ENCODE results near the gene STK25.
"Not testable (repeated sequence)": the region's sequence is repeated elsewhere in the genome, so short reads cannot be mapped to it uniquely, and the experiment has no call there.

STK25 gene

DNA sequence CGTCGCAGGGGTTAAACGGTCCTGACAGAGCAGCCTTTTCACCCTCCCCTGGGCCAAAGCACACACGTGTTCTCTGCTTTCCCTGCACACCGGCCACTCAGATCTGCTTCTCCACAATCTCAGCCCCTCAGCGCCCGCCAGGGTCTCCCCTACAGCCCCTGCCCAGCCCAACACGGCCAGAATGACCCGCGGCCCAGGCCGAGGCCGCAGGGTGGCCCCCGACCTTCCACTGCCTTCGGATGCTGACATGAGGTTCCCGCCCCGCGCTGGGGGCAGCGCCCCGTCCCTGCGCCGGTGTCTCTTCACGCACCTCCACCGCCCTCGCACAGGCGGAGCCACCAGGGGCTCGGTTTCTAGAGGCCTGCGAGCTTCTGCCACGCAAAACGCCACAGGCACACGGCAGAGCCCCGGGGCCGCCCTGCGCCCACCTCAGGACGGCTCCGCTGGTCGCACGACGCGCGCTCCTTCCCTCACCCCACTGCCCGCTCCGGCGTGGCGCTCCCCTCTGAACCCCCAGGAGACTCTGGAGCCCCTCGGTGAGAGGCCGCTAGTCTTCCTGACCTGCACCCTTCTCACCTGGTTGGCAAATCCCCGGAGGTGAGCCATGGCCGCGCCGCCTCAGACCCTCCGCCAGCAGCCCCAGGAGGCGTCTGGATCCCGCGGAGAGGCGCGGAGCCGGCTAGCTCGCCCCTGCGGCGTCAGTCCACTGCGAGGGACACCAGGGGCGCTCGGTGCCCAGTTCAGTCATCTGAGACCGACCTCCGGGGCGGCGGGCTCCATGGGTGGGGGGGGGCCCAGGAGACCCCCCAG lies 749 bp downstream of the STK25 start:
- peaks cover 22% of the 10 kb centered on the region for H3K79me2 ChIP-seq (ENCODE audit: low read length)
- H3K9ac ChIP-seq (ENCODE audit: low read length) = peak overlapping the region; percentile 67
- H3K4me3 ChIP-seq (ENCODE audit: low read length) = peak overlapping the region; percentile 96
- no peaks in the 10 kb centered on the region for H4K20me1 ChIP-seq (ENCODE audit: insufficient read depth, low read length)
- peak overlapping the region; percentile 72 for H3K4me2 ChIP-seq (ENCODE audit: low read length)
- no peak overlapping the region for H3K27ac ChIP-seq (ENCODE audit: low read length)
- no peaks in the 10 kb centered on the region for H3K9me3 ChIP-seq (ENCODE audit: insufficient read depth, low read length)
- H3K4me1 ChIP-seq (ENCODE audit: low read length) = peaks cover 21% of the 10 kb centered on the region
- no peaks in the 10 kb centered on the region for H3K36me3 ChIP-seq (replicated peaks; ENCODE audit: low read depth, low read length)
- no peak overlapping the region for H2AFZ ChIP-seq (ENCODE audit: low read depth, low read length)
- TF ChIP-seq EZH2phosphoT487 (IDR thresholded peaks at IDR 0.05; ENCODE audit: low read depth) = no peak
- TF ChIP-seq, protein P1, sequence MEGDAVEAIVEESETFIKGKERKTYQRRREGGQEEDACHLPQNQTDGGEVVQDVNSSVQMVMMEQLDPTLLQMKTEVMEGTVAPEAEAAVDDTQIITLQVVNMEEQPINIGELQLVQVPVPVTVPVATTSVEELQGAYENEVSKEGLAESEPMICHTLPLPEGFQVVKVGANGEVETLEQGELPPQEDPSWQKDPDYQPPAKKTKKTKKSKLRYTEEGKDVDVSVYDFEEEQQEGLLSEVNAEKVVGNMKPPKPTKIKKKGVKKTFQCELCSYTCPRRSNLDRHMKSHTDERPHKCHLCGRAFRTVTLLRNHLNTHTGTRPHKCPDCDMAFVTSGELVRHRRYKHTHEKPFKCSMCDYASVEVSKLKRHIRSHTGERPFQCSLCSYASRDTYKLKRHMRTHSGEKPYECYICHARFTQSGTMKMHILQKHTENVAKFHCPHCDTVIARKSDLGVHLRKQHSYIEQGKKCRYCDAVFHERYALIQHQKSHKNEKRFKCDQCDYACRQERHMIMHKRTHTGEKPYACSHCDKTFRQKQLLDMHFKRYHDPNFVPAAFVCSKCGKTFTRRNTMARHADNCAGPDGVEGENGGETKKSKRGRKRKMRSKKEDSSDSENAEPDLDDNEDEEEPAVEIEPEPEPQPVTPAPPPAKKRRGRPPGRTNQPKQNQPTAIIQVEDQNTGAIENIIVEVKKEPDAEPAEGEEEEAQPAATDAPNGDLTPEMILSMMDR (IDR thresholded peaks at IDR 0.05; ENCODE audit: low read depth, low read length) = no peak
- H3K27me3 ChIP-seq (ENCODE audit: low read depth, low read length) = no peaks in the 10 kb centered on the region

DNA sequence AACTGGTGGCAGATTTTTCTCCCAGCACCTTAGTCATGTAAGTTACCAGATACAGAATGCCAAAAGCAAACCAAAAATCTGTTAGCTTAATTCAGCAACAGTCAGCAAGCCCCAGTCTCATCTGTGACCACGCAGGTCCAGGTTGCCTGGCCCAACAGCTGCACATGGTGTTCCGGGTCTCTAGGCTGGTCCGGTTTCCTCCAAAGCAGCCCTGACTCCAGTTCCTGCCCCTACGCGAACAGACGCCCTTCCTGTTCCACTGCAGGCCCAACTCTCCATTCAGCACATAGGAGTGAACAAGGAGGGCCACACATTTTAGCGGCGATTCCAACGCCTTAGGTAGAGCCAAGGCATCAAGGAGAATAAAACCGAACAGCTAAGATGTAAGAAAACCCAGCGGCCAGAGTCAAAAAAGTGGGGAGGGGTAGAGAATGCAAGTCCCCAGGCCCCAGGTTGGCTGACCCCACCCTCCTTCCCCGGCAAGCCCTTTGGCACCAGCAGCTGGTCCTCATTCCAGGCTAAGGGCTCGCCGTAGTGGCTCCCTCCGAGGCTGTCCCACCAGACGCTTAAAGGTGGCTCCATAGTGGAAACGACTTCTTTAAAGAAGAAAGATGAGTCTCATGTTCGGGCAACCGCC lies 1.5 kb downstream of the STK25 start:
- H3K79me2 ChIP-seq (ENCODE audit: low read length) = peaks cover 22% of the 10 kb centered on the region
- H3K4me1 ChIP-seq (ENCODE audit: low read length) = peaks cover 20% of the 10 kb centered on the region
- H3K9me3 ChIP-seq (ENCODE audit: insufficient read depth, low read length) = no peaks in the 10 kb centered on the region
- no peaks in the 10 kb centered on the region for H4K20me1 ChIP-seq (ENCODE audit: insufficient read depth, low read length)
- no peak overlapping the region for H3K27ac ChIP-seq (ENCODE audit: low read length)
- H3K4me2 ChIP-seq (ENCODE audit: low read length) = peak overlapping the region; percentile 72
- no peaks in the 10 kb centered on the region for H3K36me3 ChIP-seq (replicated peaks; ENCODE audit: low read depth, low read length)
- TF ChIP-seq, protein P1 (IDR thresholded peaks at IDR 0.05; ENCODE audit: low read depth, low read length) = no peak
- TF ChIP-seq EZH2phosphoT487 (IDR thresholded peaks at IDR 0.05; ENCODE audit: low read depth) = no peak
- no peak overlapping the region for H3K4me3 ChIP-seq (ENCODE audit: low read length)
- no peaks in the 10 kb centered on the region for H3K27me3 ChIP-seq (ENCODE audit: low read depth, low read length)
- H3K9ac ChIP-seq (ENCODE audit: low read length) = no peak overlapping the region
- no peak overlapping the region for H2AFZ ChIP-seq (ENCODE audit: low read depth, low read length)

DNA sequence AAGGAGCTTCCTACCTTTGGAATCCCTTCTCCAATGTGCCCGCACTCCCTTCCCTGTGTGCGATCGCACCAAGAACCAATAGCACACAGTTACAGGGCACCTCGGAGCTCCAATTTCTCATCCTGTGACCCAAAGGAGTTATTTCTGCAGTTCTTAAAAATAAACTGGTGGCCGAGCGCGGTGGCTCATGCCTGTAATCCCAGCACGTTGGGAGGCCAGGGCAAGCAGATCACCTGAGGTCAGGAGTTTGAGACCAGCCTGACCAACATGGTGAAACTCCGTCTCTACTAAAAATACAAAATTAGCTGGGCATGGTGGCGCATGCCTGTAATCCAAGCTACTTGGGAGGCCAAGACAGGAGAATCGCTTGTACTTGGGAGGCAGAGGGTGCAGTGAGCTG lies 2.1 kb downstream of the STK25 start:
- H4K20me1 ChIP-seq (ENCODE audit: insufficient read depth, low read length); H3K9ac ChIP-seq (ENCODE audit: low read length); H2AFZ ChIP-seq (ENCODE audit: low read depth, low read length); H3K36me3 ChIP-seq (replicated peaks; ENCODE audit: low read depth, low read length); H3K27me3 ChIP-seq (ENCODE audit: low read depth, low read length); H3K4me3 ChIP-seq (ENCODE audit: low read length); H3K4me2 ChIP-seq (ENCODE audit: low read length); H3K27ac ChIP-seq (ENCODE audit: low read length); H3K9me3 ChIP-seq (ENCODE audit: insufficient read depth, low read length): not testable (repeated sequence)
- H3K79me2 ChIP-seq (ENCODE audit: low read length) = peaks cover 22% of the 10 kb centered on the region
- H3K4me1 ChIP-seq (ENCODE audit: low read length) = peaks cover 14% of the 10 kb centered on the region

DNA sequence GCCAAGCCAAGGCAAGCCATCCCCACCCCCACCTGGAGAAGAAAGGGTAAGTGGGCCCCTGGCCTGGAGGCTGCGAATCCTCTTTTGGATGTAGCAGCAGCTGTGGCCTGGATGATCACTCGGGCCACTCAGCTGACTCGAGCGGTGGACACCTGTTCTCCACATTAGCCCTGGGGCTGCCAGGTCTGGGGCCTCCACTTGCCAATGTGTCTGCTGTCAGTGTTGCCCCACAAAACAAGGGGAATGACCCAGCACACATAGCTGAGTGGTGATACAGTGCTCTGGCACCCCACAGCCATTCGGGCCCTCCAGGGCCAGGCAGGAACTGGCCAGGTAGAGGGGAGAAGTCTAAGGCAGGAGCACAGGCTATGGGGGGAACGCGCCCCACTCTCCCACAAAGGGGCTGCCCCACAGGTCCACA lies 2.6 kb downstream of the STK25 start:
- no peak for TF ChIP-seq EZH2phosphoT487 (IDR thresholded peaks at IDR 0.05; ENCODE audit: low read depth)
- TF ChIP-seq, protein P1 (IDR thresholded peaks at IDR 0.05; ENCODE audit: low read depth, low read length) = no peak
- Histone ChIP-seq H3K27me3 (ENCODE audit: low read depth, low read length) (no peaks in the 10 kb centered on the region), H3K4me3 (ENCODE audit: low read length) (no peak overlapping the region), H3K36me3 (replicated peaks; ENCODE audit: low read depth, low read length) (no peaks in the 10 kb centered on the region), H3K27ac (ENCODE audit: low read length) (no peak overlapping the region), H3K4me2 (ENCODE audit: low read length) (no peak overlapping the region), H3K9ac (ENCODE audit: low read length) (no peak overlapping the region), H2AFZ (ENCODE audit: low read depth, low read length) (no peak overlapping the region), H3K9me3 (ENCODE audit: insufficient read depth, low read length) (no peaks in the 10 kb centered on the region), H3K79me2 (ENCODE audit: low read length) (peaks cover 22% of the 10 kb centered on the region), H3K4me1 (ENCODE audit: low read length) (peaks cover 11% of the 10 kb centered on the region), H4K20me1 (ENCODE audit: insufficient read depth, low read length) (no peaks in the 10 kb centered on the region)
